ENCODE data around the gene SYNPO.

The SYNPO gene

GRCh38 chr5:150656191-150657132 lies 16.0 kb downstream of the SYNPO start:
- peak; percentile 55 for DNase-seq (ENCODE audit: low read depth)

GRCh38 chr5:150658121-150658520 lies 17.7 kb downstream of the SYNPO start:
- DNase-seq (ENCODE audit: low read depth), result no peak

- DNase-seq (ENCODE audit: low read depth), result no peak
Measured at GRCh38 chr5:150658699-150659265, 18.3 kb downstream of the SYNPO start.

- DNase-seq (ENCODE audit: low read depth), result no peak
Measured at GRCh38 chr5:150659360-150660107, 19.1 kb downstream of the SYNPO start.

GRCh38 chr5:150660108-150660831 lies 19.8 kb downstream of the SYNPO start:
- no peak for DNase-seq (ENCODE audit: low read depth)

GRCh38 chr5:150661086-150661485 lies 20.6 kb downstream of the SYNPO start, which contains the start of gene MYOZ3:
MYOZ3 (plus strand) TSS chr5:150661251; CDS start chr5:150662942, 1,691 bp downstream.
- no peak for DNase-seq (ENCODE audit: low read depth)

- DNase-seq (ENCODE audit: low read depth), result no peak
Measured at GRCh38 chr5:150661821-150662596, 21.5 kb downstream of the SYNPO start.

GRCh38 chr5:150662731-150663516 lies 22.5 kb downstream of the SYNPO start:
- DNase-seq (ENCODE audit: low read depth), result no peak

GRCh38 chr5:150663936-150664335 lies 23.5 kb downstream of the SYNPO start:
- DNase-seq (ENCODE audit: low read depth), result no peak

- no peak for DNase-seq (ENCODE audit: low read depth)
Measured at GRCh38 chr5:150665044-150665443, 24.6 kb downstream of the SYNPO start.

- DNase-seq (ENCODE audit: low read depth), result no peak
Measured at GRCh38 chr5:150670275-150670947, 30.0 kb downstream of the SYNPO start.

GRCh38 chr5:150670948-150671310 lies 30.5 kb downstream of the SYNPO start:
- no peak for DNase-seq (ENCODE audit: low read depth)

GRCh38 chr5:150671509-150672236 lies 31.2 kb downstream of the SYNPO start:
- no peak for DNase-seq (ENCODE audit: low read depth)

- DNase-seq (ENCODE audit: low read depth), result no peak
Measured at GRCh38 chr5:150672237-150672883, 31.9 kb downstream of the SYNPO start.

- no peak for DNase-seq (ENCODE audit: low read depth)
Measured at GRCh38 chr5:150672884-150673275, 32.4 kb downstream of the SYNPO start.

- no peak for DNase-seq (ENCODE audit: low read depth)
Measured at GRCh38 chr5:150674341-150674821, 33.9 kb downstream of the SYNPO start.

- DNase-seq (ENCODE audit: low read depth), result no peak
Measured at GRCh38 chr5:150675069-150675468, 34.6 kb downstream of the SYNPO start.

GRCh38 chr5:150676578-150676977 lies 36.1 kb downstream of the SYNPO start:
- no peak for DNase-seq (ENCODE audit: low read depth)
